B cell (primary cell): ENCODE measurements around the gene LGALS7.
"Not testable (repeated sequence)": the region's sequence is repeated elsewhere in the genome, so short reads cannot be mapped to it uniquely, and the experiment has no call there.

Experiments
- CTCF ChIP-seq: fragments of 200-600 bp; IDR thresholded peaks from one replicate; pipeline ENCODE4 v1.8.0; 2022; ENCODE audit warnings: antibody characterized with exemption, mild to moderate bottlenecking
- EZH2 ChIP-seq: IDR thresholded peaks from 2 replicates; pipeline ENCODE4 v1.6.1; 2012; ENCODE audit warnings: borderline replicate concordance, low read depth, mild to moderate bottlenecking, moderate library complexity, low read length; ENCODE audit not compliant: insufficient read depth, poor library complexity, severe bottlenecking

GRCh38 chr19:38813932-38814331, 40.6 kb upstream of the LGALS7 start:
- TF ChIP-seq CTCF, EZH2: not testable (repeated sequence)
